ENCODE data around the gene TRDN.

- TF ChIP-seq, protein P1, sequence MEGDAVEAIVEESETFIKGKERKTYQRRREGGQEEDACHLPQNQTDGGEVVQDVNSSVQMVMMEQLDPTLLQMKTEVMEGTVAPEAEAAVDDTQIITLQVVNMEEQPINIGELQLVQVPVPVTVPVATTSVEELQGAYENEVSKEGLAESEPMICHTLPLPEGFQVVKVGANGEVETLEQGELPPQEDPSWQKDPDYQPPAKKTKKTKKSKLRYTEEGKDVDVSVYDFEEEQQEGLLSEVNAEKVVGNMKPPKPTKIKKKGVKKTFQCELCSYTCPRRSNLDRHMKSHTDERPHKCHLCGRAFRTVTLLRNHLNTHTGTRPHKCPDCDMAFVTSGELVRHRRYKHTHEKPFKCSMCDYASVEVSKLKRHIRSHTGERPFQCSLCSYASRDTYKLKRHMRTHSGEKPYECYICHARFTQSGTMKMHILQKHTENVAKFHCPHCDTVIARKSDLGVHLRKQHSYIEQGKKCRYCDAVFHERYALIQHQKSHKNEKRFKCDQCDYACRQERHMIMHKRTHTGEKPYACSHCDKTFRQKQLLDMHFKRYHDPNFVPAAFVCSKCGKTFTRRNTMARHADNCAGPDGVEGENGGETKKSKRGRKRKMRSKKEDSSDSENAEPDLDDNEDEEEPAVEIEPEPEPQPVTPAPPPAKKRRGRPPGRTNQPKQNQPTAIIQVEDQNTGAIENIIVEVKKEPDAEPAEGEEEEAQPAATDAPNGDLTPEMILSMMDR (IDR thresholded peaks at IDR 0.05) = no peak
- no peak for TF ChIP-seq EZH2phosphoT487 (IDR thresholded peaks at IDR 0.05)
These were observed 421.5 kb downstream of the TRDN start for GRCh38 chr6:123215211-123215610.
